Vagina (tissue), 2 donors: Measurements from ENCODE around the gene C1orf174. TPM values are rescaled to one million over a fixed set of nuclear protein-coding genes. Genes with fewer than 3 reads are reported as not detected.

Source experiments
- DNase-seq, 2 donors: peaks; one replicate each; pipeline ENCODE4 v3.0.0-alpha.2; 2017; ENCODE audit errors: extremely low spot score in 2 of 2
- H3K27ac ChIP-seq: fragments of 200-600 bp; sonication (generic); one replicate; pipeline ENCODE4 v1.5.1; 2019
- H3K27me3 ChIP-seq: fragments of 200-600 bp; sonication (generic); one replicate; pipeline ENCODE4 v1.5.1; 2019
- H3K36me3 ChIP-seq, 2 donors: fragments of 200-600 bp; sonication (generic); one replicate each; pipeline ENCODE4 v1.5.1; 2017 to 2019
- H3K4me1 ChIP-seq: fragments of 200-600 bp; sonication (generic); one replicate; pipeline ENCODE4 v1.5.1; 2019
- H3K4me3 ChIP-seq, 2 donors: fragments of 200-600 bp; sonication (generic); 1 replicate in 1 of 2; 2 replicates in 1 of 2; pipeline ENCODE4 v1.5.1; 2016 to 2019
- H3K9me3 ChIP-seq: fragments of 200-600 bp; sonication (generic); one replicate; pipeline ENCODE4 v1.5.1; 2019
- CTCF ChIP-seq, 3 experiments: fragments of 450-650 bp in 2 of 3; fragments of 200-600 bp in 1 of 3; sonication (generic) in 1 of 3; IDR thresholded peaks; one replicate each; pipeline ENCODE4 v1.5.1; 2017 to 2019; ENCODE audit warnings: antibody characterized with exemption in 3 of 3, mild to moderate bottlenecking in 2 of 3, moderate library complexity in 2 of 3
- POLR2A ChIP-seq, 2 donors: fragments of 450-650 bp; IDR thresholded peaks; one replicate each; pipeline ENCODE4 v1.6.1; 2017; ENCODE audit warnings: antibody characterized with exemption in 2 of 2, mild to moderate bottlenecking in 2 of 2, moderate library complexity in 2 of 2
- POLR2AphosphoS5 ChIP-seq, 2 donors: sonication (generic); formaldehyde crosslinking; IDR thresholded peaks; one replicate each; pipeline ENCODE4 v1.9.0; 2017; ENCODE audit warnings: antibody characterized with exemption in 2 of 2, mild to moderate bottlenecking in 2 of 2, low read depth in 1 of 2; ENCODE audit not compliant: insufficient read depth in 1 of 2
- intact Hi-C: fragments of 100-400 bp; cut with DNase I; formaldehyde crosslinking; loops from one replicate; pipeline ENCODE4 v1.15.1; 2023
- total RNA-seq: library from RNA; depleted of rRNA; stranded (reverse); fragments of >200 nt; gene quantifications from one replicate; pipeline ENCODE4 v1.2.3, GENCODE V29; 2016

The C1orf174 gene
- total RNA-seq, 1 donor from 2014 or later: 19.4 TPM

GRCh38 chr1:3890389-3891328, 9.4 kb downstream of the C1orf174 start:
- H3K27ac ChIP-seq: no peak overlapping the region
- TF ChIP-seq CTCF (IDR thresholded peaks at IDR 0.05): no peak
- no peak for TF ChIP-seq POLR2A (IDR thresholded peaks at IDR 0.05)
- TF ChIP-seq POLR2AphosphoS5 (IDR thresholded peaks at IDR 0.05; ENCODE audit: insufficient read depth in 1 of 2, low read depth in 1 of 2): no peak
- H3K4me1 ChIP-seq: no peaks in the 10 kb centered on the region
- DNase-seq: no peak
- H3K9me3 ChIP-seq: no peaks in the 10 kb centered on the region
- H3K4me3 ChIP-seq: no peak overlapping the region
- no peaks in the 10 kb centered on the region for H3K27me3 ChIP-seq
- H3K36me3 ChIP-seq: peaks cover 0 to 45% of the 10 kb centered on the region in 2 donors
- intact Hi-C loops: no loop called here

GRCh38 chr1:3889936-3890335, 10.1 kb downstream of the C1orf174 start:
- DNase-seq: no peak
- intact Hi-C loops: no loop called here
- Histone ChIP-seq H3K9me3 (no peaks in the 10 kb centered on the region), H3K36me3 (peaks cover 0 to 37% of the 10 kb centered on the region in 2 donors), H3K27ac (no peak overlapping the region), H3K4me3 (no peak overlapping the region), H3K27me3 (no peaks in the 10 kb centered on the region), H3K4me1 (no peaks in the 10 kb centered on the region)
- no peak for TF ChIP-seq CTCF (IDR thresholded peaks at IDR 0.05)
- no peak for TF ChIP-seq POLR2A (IDR thresholded peaks at IDR 0.05)
- no peak for TF ChIP-seq POLR2AphosphoS5 (IDR thresholded peaks at IDR 0.05; ENCODE audit: insufficient read depth in 1 of 2, low read depth in 1 of 2)

GRCh38 chr1:3888301-3888700, 11.8 kb downstream of the C1orf174 start:
- Histone ChIP-seq H3K9me3 (no peaks in the 10 kb centered on the region), H3K4me3 (no peak overlapping the region), H3K27ac (no peak overlapping the region), H3K27me3 (no peaks in the 10 kb centered on the region), H3K4me1 (no peaks in the 10 kb centered on the region), H3K36me3 (peaks cover 0 to 40% of the 10 kb centered on the region in 2 donors)
- DNase-seq: no peak
- TF ChIP-seq POLR2AphosphoS5 (IDR thresholded peaks at IDR 0.05; ENCODE audit: insufficient read depth in 1 of 2, low read depth in 1 of 2) (no peak), CTCF (IDR thresholded peaks at IDR 0.05) (no peak), POLR2A (IDR thresholded peaks at IDR 0.05) (no peak)
- intact Hi-C loops: no loop called here

DNA sequence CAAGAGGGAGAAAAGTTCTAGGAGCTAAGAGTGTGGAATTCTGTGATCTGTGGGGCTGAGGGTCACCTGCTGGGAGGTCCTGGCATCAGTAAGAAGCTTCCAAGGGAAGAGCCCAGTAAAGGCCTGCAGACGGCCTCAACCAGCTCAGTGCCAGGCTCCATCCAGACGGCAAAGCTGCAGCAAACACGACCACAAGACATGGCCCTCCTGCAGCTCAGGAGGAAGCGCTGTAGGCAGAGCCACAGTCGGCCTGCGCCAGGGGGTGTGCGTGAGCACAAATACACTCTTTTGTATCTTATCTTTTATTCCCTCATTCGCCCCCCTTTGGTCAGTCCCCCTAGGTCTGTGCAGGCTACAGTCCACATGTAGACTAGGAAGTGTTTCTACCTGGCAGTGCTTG, 13.4 kb downstream of the C1orf174 start:
- DNase-seq: no peak
- intact Hi-C loops: no loop called here
- H3K9me3 ChIP-seq: no peaks in the 10 kb centered on the region
- H3K27me3 ChIP-seq: no peaks in the 10 kb centered on the region
- H3K36me3 ChIP-seq: peaks cover 0 to 44% of the 10 kb centered on the region in 2 donors
- TF ChIP-seq CTCF (IDR thresholded peaks at IDR 0.05) (no peak), POLR2A (IDR thresholded peaks at IDR 0.05) (no peak), POLR2AphosphoS5 (IDR thresholded peaks at IDR 0.05; ENCODE audit: insufficient read depth in 1 of 2, low read depth in 1 of 2) (no peak)
- H3K27ac ChIP-seq: no peak overlapping the region
- no peak overlapping the region for H3K4me3 ChIP-seq
- no peaks in the 10 kb centered on the region for H3K4me1 ChIP-seq

GRCh38 chr1:3886106-3886670, 13.9 kb downstream of the C1orf174 start:
- no peaks in the 10 kb centered on the region for H3K9me3 ChIP-seq
- DNase-seq: no peak
- no peaks in the 10 kb centered on the region for H3K27me3 ChIP-seq
- no peak for TF ChIP-seq CTCF (IDR thresholded peaks at IDR 0.05)
- no peak for TF ChIP-seq POLR2AphosphoS5 (IDR thresholded peaks at IDR 0.05; ENCODE audit: insufficient read depth in 1 of 2, low read depth in 1 of 2)
- no peak for TF ChIP-seq POLR2A (IDR thresholded peaks at IDR 0.05)
- intact Hi-C loops: no loop called here
- H3K27ac ChIP-seq: no peak overlapping the region
- H3K36me3 ChIP-seq: peaks cover 0 to 44% of the 10 kb centered on the region in 2 donors
- H3K4me3 ChIP-seq: no peak overlapping the region
- H3K4me1 ChIP-seq: no peaks in the 10 kb centered on the region
